Measurements from ENCODE around the gene JDP2. TPM values are rescaled to one million over a fixed set of nuclear protein-coding genes. Genes with fewer than 3 reads are reported as not detected.

The JDP2 gene
- total RNA-seq, 2 experiments from 2014 or later = 2.4 to 2.6 TPM

DNA sequence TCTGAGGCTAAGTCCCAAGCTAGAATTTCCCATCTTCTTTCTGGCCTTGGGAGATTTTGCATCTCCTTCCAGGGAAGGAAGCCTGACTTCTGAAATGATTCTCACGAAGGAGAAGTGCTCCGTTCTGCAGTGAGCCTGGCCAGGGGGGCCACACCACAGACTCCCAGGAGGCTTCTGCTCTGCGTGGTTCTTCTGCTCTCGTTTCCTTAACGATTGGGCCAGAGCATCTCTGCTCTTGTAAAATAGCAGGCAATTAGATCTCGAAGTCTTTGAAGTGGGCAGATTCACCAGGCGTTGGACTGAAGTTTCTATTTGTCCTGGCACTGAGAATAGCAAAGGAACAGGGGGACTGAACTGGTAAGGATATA lies 87.8 kb downstream of the JDP2 start:
- H3K27me3 Mint-ChIP-seq = no peaks in the 10 kb centered on the region
- intact Hi-C loops (cut with DNase I, micrococcal nuclease) = loop anchor here in 1 of 2 experiments (10.0 kb wide), 1 partner anchor 139 kb away; no protein-coding TSS in a partner anchor
- H3K36me3 Mint-ChIP-seq (ENCODE audit: low read depth) = peaks cover 11% of the 10 kb centered on the region
- peak overlapping the region; percentile 96 for H3K27ac Mint-ChIP-seq
- ATAC-seq = no peak
- peaks cover 58% of the 10 kb centered on the region for H3K4me1 Mint-ChIP-seq
- ChIA-PET POLR2A (interaction anchor here (0.6 kb wide), 1 partner anchor 28 kb away, joined by 3 read pairs; no protein-coding TSS in a partner anchor), CTCF (interaction anchor here (1.6 to 7.1 kb wide), 2 partner anchors 19 to 51 kb away, joined by 4 to 31 read pairs; no protein-coding TSS in a partner anchor)
- no peak for DNase-seq
- H3K4me3 Mint-ChIP-seq = peak overlapping the region; percentile 72
- H3K9me3 Mint-ChIP-seq (ENCODE audit: low read depth) = peaks cover 14% of the 10 kb centered on the region

DNA sequence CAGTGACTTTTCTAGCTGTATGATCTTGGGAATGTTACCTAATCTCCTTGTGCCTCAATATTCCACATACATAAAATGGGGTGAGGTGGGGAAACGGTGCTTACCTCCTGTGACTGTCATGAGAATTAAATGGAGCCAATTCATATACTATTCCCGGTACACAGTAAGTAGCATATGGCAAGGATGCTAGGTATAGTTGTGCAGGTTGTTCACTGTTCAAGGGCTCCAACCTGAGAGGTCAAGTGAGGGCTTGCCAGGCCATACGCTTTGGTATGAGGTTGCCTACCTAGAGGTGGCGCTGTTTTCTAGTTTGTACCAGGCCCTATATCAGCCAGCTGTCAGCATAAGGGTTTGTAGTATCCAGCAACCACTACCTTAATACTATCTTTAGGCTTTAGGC lies 90.8 kb downstream of the JDP2 start:
- intact Hi-C loops (cut with DNase I, micrococcal nuclease) = loop anchor here in 1 of 2 experiments (10.0 kb wide), 1 partner anchor 136 kb away; no protein-coding TSS in a partner anchor
- ATAC-seq = peak; percentile 24
- DNase-seq = peak; percentile 78
- Mint-ChIP-seq H3K27me3 (no peaks in the 10 kb centered on the region), H3K4me3 (no peak overlapping the region), H3K9me3 (ENCODE audit: low read depth) (peaks cover 1% of the 10 kb centered on the region), H3K36me3 (ENCODE audit: low read depth) (peaks cover 18% of the 10 kb centered on the region), H3K4me1 (peaks cover 67% of the 10 kb centered on the region), H3K27ac (no peak overlapping the region)
- POLR2A ChIA-PET = no interaction called here
- CTCF ChIA-PET = interaction anchor here (0.7 to 7.1 kb wide), 11 partner anchors 10 to 138 kb away, joined by 3 to 31 read pairs (median 4); no protein-coding TSS in a partner anchor

DNA sequence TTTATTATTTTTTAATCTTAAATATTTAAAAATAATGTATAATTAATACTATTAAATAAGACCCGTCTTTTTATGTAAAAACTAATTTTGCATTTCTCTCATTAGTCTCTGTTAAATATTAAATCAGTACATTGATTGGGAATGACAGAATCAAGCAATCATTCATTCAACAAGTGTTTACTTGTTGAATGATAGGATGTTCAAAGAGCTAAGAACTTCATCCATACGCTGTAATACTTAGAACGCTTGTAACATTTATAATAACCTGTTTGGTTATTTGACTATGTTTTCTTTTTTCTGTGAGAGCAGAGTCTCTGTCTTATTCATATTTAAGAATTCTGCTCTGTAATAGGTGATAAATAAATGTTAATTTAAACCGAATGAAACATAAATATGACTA lies 91.6 kb downstream of the JDP2 start:
- Mint-ChIP-seq H3K36me3 (ENCODE audit: low read depth) (peaks cover 26% of the 10 kb centered on the region), H3K9me3 (ENCODE audit: low read depth) (peaks cover 1% of the 10 kb centered on the region), H3K27ac (peak overlapping the region; percentile 100), H3K4me3 (no peak overlapping the region), H3K4me1 (peaks cover 65% of the 10 kb centered on the region), H3K27me3 (no peaks in the 10 kb centered on the region)
- ATAC-seq (no peak), DNase-seq (no peak)
- intact Hi-C loops (cut with DNase I, micrococcal nuclease) = loop anchor here in 1 of 2 experiments (10.0 kb wide), 1 partner anchor 135 kb away; no protein-coding TSS in a partner anchor
- POLR2A ChIA-PET = no interaction called here
- CTCF ChIA-PET = interaction anchor here (0.7 to 7.1 kb wide), 12 partner anchors 9 to 137 kb away, joined by 3 to 31 read pairs (median 4); no protein-coding TSS in a partner anchor

DNA sequence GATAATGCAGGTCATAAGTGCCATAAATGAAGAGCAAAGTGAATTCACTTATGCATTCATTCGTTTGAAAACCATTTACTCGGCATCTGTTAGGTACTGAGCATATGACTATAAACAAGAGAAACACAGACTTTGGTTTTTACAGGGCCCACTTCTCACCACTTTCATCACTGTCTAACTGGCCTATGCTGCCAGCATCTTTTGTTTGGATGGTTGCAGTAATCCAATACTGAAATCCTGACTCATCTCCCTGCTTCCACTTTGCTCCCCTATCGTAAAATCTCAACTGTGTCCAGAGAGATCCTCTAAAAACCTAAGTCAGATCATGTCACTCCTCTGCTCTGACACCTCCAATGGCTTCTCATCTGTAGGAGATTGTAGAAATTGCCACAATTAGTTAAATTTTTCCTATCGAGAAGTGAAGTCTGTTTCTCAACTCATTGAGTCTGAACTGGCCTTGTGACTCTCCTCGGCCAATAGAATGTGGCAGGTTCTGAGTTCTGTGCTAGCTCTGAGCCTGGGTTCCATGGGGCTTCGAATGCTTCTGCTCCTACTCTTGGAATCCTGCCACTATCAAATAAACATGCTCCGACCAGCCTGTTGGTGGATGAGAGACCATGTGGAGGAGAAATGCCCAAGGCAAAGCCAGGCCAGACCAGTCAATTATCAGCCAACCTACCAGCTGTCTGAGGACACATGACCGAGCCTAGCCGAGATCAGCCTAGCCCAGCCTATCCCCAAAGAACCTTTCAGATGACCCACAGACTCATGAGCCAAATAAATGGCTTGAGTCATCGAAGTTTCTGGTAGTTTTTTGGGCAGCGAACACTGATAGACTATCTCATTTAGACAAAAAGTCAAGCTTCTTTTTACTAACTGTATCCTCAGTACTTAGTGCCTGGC lies 92.3 kb downstream of the JDP2 start:
- Mint-ChIP-seq H3K9me3 (ENCODE audit: low read depth) (peaks cover 1% of the 10 kb centered on the region), H3K4me1 (peaks cover 66% of the 10 kb centered on the region), H3K4me3 (peak overlapping the region; percentile 27), H3K27me3 (no peaks in the 10 kb centered on the region), H3K36me3 (ENCODE audit: low read depth) (peaks cover 33% of the 10 kb centered on the region), H3K27ac (peak overlapping the region; percentile 100)
- POLR2A ChIA-PET = interaction anchor here (5.3 kb wide), 1 partner anchor 22 kb away, joined by 35 read pairs; no protein-coding TSS in a partner anchor
- intact Hi-C loops (cut with DNase I, micrococcal nuclease) = loop anchor here (2.0 to 10.0 kb wide), 3 partner anchors 31 to 273 kb away; no protein-coding TSS in a partner anchor
- DNase-seq = peak; percentile 38
- ATAC-seq = peak; percentile 34
- CTCF ChIA-PET = interaction anchor here (0.9 to 7.1 kb wide), 14 partner anchors 8 to 57 kb away, joined by 3 to 31 read pairs (median 5); no protein-coding TSS in a partner anchor

DNA sequence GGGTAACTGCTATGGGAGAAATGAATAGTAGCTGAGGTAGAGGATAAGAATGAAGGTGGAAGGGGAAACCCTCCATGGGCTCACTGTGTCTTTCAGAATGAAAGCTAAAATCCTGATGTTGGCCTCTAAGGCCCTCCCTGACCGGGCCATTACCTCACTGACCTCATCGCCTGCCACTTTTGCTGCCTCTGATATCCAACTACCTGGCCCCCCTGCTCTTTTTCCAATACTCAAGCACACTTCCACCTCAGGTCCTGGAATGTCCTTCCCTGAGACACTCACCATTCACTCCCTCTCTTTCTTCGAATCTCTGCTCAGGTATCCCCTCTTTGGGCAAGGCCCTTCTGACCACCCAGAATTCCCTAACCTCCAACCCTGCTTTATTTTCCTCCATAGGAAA lies 93.0 kb downstream of the JDP2 start:
- ChIA-PET CTCF (interaction anchor here (0.6 to 6.1 kb wide), 20 partner anchors 8 to 757 kb away, joined by 3 to 27 read pairs (median 4); partner anchors contain the start of genes ERG28, TTLL5 and YLPM1), POLR2A (interaction anchor here (0.7 to 5.3 kb wide), 6 partner anchors 19 to 1441 kb away, joined by 3 to 35 read pairs (median 14); no protein-coding TSS in a partner anchor)
- peaks cover 66% of the 10 kb centered on the region for H3K4me1 Mint-ChIP-seq
- peak overlapping the region; percentile 100 for H3K27ac Mint-ChIP-seq
- peaks cover 1% of the 10 kb centered on the region for H3K9me3 Mint-ChIP-seq (ENCODE audit: low read depth)
- ATAC-seq = no peak
- H3K4me3 Mint-ChIP-seq = peak overlapping the region; percentile 100
- DNase-seq = no peak
- H3K36me3 Mint-ChIP-seq (ENCODE audit: low read depth) = peaks cover 40% of the 10 kb centered on the region
- no peaks in the 10 kb centered on the region for H3K27me3 Mint-ChIP-seq
- intact Hi-C loops (cut with DNase I, micrococcal nuclease) = loop anchor here in 1 of 2 experiments (1.0 to 5.0 kb wide), 3 partner anchors 28 to 274 kb away; no protein-coding TSS in a partner anchor

DNA sequence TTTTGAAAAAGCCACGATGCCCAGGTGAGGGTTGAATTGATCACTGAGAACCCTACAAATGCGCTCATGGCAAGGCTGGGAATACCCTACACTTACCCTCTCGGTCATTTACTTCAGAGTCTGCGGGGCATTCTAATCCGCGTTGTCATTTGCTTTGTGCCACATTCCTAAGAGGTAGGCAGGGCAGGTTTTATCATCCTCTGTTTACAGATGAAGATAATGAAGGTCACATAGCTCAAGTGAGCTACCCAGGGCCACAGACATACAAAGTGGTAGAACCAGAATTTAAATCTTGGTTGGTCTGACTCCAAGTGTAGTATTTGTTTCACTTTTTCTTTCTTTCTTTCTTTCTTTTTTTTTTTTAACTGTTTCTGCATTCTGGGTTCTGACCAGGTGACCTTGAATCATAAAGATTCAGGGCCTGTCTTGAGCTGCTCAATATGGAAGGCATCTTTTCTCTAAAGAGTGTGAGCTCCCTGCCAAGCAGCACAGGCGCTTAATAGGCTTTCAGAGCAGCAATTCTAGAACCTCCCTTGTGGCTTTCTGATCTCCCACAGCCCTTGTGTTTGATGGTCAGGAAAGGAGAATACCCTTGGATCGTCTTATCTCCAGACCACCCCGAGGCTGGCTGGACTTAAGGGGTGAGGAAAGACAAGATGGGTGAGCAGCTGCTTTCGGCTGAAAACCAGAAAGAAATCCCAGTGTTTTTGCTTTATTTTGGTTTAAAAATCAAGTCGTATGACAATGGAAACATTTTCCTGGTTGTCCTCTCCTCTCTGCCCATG lies 93.8 kb downstream of the JDP2 start:
- Mint-ChIP-seq H3K4me1 (peaks cover 67% of the 10 kb centered on the region), H3K27ac (peak overlapping the region; percentile 100), H3K9me3 (ENCODE audit: low read depth) (peaks cover 1% of the 10 kb centered on the region), H3K36me3 (ENCODE audit: low read depth) (peaks cover 48% of the 10 kb centered on the region), H3K4me3 (peak overlapping the region; percentile 100), H3K27me3 (no peaks in the 10 kb centered on the region)
- DNase-seq (peak; percentile 25), ATAC-seq (peak; percentile 25)
- intact Hi-C loops (cut with DNase I, micrococcal nuclease) = loop anchor here (1.0 to 5.0 kb wide), 9 partner anchors 21 to 274 kb away; partner anchors contain the start of gene TTLL5 (in 1 of the 2)
- POLR2A ChIA-PET = interaction anchor here (0.7 to 5.3 kb wide), 6 partner anchors 18 to 1440 kb away, joined by 3 to 35 read pairs (median 14); no protein-coding TSS in a partner anchor
- CTCF ChIA-PET = interaction anchor here (0.6 to 6.1 kb wide), 24 partner anchors 8 to 758 kb away, joined by 3 to 27 read pairs (median 4); partner anchors contain the start of genes ERG28, TTLL5 and YLPM1

DNA sequence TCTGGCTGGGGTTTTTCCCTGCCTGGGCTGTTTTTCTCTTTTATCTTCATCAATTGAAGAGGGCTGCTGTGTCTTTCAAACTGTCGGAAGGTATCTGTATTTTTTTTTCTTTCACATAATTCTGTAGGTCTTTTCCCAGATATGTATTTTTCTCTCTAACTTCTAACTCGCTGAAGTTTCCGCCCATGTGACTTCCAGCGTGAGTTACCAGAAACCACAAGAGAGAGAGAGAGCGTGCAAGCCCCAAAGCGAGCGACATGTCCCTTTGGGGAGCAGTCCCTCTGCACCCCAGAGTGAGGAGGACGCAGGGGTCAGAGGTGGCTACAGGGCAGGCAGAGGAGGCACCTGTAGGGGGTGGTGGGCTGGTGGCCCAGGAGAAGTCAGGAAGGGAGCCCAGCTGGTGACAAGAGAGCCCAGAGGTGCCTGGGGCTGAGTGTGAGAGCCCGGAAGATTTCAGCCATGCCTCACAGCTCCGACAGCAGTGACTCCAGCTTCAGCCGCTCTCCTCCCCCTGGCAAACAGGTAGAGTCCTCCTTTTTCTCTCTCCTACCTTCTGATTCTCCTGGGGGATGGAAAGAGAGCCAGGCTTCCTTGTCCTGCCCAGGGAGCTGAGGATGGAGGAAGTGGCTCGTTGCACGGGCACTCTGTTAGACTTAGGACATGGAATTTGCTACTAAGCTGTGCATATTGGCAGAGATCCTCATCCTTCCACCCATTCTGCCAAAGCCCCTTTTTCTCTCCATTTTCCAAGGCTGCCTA lies 94.6 kb downstream of the JDP2 start, which contains the start of gene BATF:
Gene BATF (plus strand): TSS at position 246 of the 759 bp plus-strand sequence. CDS start 214 bp downstream, at position 460.
- Mint-ChIP-seq H3K27me3 (no peaks in the 10 kb centered on the region), H3K4me1 (peaks cover 68% of the 10 kb centered on the region), H3K9me3 (ENCODE audit: low read depth) (peaks cover 3% of the 10 kb centered on the region), H3K27ac (peak within 1 kb of the TSS; percentile 100), H3K36me3 (ENCODE audit: low read depth) (peaks cover 55% of the 10 kb centered on the region), H3K4me3 (peak within 1 kb of the TSS; percentile 100)
- peak; percentile 87 for DNase-seq
- ATAC-seq = peak; percentile 60
- POLR2A ChIA-PET = interaction anchor here (0.9 to 5.3 kb wide), 6 partner anchors 17 to 44 kb away, joined by 3 to 35 read pairs (median 14); no protein-coding TSS in a partner anchor
- intact Hi-C loops (cut with DNase I, micrococcal nuclease) = loop anchor here (1.0 to 5.0 kb wide), 7 partner anchors 20 to 275 kb away; partner anchors contain the start of gene TTLL5 (in 1 of the 2)
- CTCF ChIA-PET = interaction anchor here (0.6 to 6.1 kb wide), 16 partner anchors 9 to 55 kb away, joined by 3 to 27 read pairs (median 4); no protein-coding TSS in a partner anchor

DNA sequence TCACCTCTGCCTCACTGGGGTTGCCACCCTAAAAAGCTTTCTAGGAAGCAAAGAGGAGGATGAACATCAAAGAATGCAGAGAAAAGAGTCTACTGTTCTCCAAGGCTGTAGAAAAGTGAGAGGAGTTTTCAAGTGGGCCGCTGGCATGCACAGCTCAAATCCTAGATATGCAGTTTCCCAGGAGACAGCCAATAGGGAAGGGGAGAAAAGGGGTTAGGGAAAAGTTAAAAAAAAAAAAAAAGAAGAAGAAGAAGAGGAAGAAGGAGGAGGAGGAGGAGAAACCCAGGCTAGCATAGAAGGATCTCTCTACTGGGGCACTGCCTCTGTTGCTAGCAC lies 95.1 kb downstream of the JDP2 start:
- CTCF ChIA-PET = interaction anchor here (0.6 to 6.1 kb wide), 11 partner anchors 15 to 55 kb away, joined by 3 to 27 read pairs (median 6); no protein-coding TSS in a partner anchor
- ATAC-seq (no peak), DNase-seq (no peak)
- Mint-ChIP-seq H3K9me3 (ENCODE audit: low read depth) (peaks cover 3% of the 10 kb centered on the region), H3K27me3 (no peaks in the 10 kb centered on the region), H3K36me3 (ENCODE audit: low read depth) (peaks cover 60% of the 10 kb centered on the region), H3K27ac (peak overlapping the region; percentile 100), H3K4me3 (peak overlapping the region; percentile 100), H3K4me1 (peaks cover 73% of the 10 kb centered on the region)
- POLR2A ChIA-PET = interaction anchor here (0.9 to 5.3 kb wide), 5 partner anchors 17 to 38 kb away, joined by 3 to 35 read pairs (median 19); no protein-coding TSS in a partner anchor
- intact Hi-C loops (cut with DNase I, micrococcal nuclease) = loop anchor here (1.0 to 5.0 kb wide), 7 partner anchors 19 to 276 kb away; partner anchors contain the start of gene TTLL5 (in 1 of the 2)

Measured in activated CD4-positive, alpha-beta T cell treated with anti-CD3 and anti-CD28 coated beads for 36 hours (primary cell).